ENCODE results near the gene DLGAP1.
"Not testable (repeated sequence)": the region's sequence is repeated elsewhere in the genome, so short reads cannot be mapped to it uniquely, and the experiment has no call there.

The DLGAP1 gene
- 0.91 to 4.0 (median 1.5) reads per million in 4 donors for total RNA-seq

DNA sequence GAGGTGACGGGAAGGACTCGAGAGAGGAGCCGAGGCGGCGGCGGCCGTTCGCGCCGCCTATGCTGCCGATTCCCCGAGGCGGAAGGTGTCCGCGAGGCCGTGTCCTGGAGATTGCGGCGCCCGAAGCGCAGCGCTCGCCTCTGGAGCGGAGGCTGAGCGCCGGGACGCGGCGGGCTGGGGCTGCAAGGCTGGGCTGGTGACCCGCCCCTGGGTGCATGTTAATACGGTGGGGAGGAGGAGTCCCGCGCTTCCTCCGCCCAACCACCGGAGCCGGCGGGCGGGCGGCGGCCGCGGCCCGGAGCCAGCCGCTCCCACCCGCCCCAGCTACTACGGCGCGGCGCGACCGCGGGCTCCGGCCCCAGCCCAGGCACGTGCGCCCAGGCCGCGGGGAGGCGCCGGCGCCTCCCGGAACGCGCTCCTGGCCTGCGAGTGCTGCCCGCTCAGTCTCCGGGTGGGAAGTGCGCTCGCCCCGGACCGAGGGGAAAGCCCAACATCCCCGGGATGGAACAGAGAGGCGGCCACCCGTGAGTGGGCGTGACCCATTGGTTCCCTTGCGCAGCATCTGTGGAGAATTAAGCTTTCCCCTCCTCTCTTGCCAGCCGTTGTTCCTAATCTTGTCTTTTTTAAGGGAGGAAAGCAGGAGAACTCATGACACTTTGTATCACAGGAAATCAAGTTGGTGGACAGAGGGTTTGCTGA is at the start of gene DLGAP1:
Gene DLGAP1, minus strand, starts transcription at position 195 of the 699 bp plus-strand sequence.
- DNase-seq = no peak

DNA sequence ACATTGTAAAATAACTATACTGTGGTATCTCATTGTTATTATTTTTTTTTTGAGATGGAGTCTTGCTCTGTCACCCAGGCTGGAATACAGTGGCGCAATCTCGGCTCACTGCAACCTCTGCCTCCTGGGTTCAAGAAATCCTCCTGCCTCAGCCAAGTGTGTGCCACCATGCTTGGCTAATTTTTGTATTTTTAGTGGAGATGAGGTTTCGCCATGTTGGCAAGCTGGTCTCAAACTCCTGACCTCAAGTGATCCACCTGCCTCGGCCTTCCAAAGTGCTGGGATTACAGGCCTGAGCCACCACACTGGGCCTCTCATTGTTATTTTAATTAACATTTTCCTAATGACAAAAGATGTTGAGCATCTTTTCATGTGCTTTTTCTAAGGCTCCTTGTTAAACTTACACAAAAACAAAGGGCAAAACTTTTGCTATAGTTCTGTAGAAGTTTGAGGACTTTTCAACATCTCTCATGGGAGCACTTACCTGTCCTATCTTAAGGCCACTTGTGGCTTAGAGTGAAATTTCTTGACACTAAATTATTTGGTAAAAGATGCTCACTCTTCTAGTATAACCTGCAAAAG is 39.7 kb upstream of the DLGAP1 start:
- DNase-seq = not testable (repeated sequence)

DNA sequence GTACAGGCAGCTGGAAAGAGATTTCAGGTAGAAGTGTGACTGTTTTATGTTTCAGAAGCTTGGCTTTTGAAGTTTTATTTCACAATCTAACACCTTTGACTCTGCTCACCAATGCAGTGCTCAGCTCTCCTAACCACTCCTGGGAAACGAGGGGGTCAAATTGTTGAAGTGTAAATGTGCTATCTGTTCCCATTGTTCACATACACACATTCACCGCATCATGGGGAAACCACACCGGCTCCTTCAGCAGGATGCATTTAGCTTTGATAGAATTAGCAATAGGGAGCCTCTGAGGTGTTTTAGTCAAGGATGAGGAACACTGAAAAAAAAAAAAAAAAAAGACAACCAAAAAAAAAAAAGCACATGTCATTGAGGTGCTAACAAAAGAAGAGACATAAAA is 13.4 kb upstream of the DLGAP1 start:
- no peak for DNase-seq

GRCh38 chr18:4454537-4455112 is 482 bp downstream of the DLGAP1 start:
- DNase-seq = no peak

DNA sequence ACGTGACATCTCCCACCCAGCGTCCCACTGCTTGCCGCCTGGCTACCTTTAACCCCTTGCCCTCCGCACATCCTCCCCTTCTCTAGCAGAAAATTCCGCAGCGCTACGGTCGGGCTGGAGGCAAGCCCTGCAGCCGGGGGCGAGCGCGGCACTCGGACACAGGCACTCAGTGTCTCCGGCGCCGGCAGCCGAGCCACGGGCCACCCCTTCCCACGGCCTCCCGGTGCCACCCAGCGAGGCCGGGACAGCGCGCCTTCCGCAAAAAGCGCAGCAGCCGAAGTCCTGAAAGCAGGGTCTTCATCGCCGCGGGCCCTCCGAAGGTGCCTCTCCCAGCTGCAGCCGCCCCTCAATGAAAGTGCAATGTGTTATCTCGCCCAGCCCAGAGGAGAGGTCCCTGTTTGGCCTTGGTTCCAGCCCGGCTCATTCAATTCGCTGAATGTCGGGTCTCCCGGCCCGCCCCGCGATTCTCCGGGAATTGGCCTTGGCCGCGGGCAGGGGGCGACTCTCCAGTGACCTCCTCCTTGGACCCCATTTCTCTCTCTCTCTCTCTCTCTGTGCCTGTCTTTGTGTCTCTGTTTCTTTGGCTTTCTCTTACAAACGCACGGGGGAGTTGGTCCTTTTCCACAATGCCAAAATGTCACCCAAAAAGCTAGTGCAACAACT is 1.1 kb downstream of the DLGAP1 start:
- DNase-seq = no peak

GRCh38 chr18:4453567-4453873 is 1.6 kb downstream of the DLGAP1 start:
- DNase-seq = no peak

DNA sequence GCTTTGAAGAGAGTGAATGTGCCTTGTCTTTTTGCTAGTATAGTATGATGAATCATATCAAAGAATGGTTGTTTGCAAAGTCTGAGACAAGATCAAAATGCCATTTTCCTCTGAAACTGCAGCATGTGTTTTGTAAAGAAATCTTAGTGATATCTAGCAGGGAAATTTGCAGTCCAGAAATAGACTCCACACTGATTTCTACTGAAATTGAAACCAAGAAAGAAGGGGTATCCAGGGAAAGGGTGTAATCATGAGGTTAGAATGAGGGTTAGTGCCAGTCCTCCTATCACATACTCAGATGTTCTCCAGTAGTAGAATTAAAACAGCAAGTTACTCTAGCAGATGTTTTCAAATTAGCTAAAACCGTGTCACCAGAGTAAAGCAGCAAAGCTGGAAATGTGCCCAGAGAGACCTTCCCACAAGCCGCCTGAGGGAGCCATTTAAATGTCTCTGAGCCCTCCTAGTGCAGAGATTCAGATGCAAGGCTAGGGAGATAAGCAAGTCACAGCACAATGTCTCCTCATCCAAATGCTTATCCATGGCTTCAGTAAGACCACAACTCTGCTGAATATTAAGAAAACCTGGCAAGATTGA is 4.9 kb downstream of the DLGAP1 start:
- no peak for DNase-seq

DNA sequence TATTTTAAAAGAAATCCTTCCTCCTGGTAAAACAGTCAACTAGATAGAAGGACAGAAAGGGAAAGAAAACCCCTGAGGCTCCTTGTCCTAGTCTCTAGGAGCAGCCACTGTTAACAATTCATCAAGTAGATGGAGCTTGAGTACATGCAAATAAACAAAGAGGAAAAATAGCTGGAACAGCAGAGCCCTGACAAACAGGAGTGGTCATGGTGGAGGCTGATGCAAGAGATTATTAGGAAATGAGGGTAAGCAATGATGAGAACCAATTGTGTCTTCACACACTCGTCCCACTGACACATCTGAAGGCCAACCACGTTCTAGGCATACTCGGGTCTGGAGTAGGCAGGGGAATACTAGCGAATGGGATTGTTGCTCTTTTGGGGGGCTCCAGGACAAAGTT is 9.2 kb downstream of the DLGAP1 start:
- no peak for DNase-seq

DNA sequence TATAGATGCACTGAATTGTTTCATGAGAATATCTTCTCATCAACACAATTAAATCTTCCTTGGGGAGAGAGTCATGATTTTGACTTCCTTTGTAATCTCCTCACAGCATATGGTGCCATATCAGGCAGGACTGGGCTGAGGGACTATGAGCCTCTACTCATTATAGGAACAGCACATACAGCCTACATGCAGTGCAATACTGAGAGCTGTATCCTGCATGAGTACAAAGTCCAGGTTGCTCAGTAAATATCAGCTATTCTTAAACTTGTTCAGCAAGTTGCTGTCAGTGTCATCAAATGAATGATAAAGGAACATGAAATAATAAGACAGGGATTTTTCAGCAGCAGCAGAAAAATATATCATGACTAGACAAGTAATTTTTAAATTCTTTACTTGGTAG is 10.8 kb downstream of the DLGAP1 start:
- DNase-seq = no peak

DNA sequence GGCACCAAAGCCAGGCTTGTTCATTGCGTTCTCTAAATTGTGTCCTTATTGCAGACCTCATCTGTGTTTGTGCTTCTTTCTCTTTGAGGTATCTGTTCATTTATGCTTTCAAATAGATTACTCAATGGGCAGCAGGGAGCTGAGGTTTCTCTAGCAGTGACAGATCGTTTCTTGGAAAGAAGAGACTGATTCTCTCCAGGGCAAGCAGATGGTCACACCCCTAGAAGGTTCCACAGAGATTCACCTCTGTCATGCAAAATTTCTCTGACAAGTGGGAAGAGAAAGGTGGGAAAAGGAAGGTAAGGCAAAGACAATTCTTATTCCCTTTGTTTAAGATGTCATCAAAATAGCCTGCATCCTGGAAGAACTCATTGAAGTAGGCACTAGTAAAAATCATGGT is 14.0 kb downstream of the DLGAP1 start:
- DNase-seq = no peak

DNA sequence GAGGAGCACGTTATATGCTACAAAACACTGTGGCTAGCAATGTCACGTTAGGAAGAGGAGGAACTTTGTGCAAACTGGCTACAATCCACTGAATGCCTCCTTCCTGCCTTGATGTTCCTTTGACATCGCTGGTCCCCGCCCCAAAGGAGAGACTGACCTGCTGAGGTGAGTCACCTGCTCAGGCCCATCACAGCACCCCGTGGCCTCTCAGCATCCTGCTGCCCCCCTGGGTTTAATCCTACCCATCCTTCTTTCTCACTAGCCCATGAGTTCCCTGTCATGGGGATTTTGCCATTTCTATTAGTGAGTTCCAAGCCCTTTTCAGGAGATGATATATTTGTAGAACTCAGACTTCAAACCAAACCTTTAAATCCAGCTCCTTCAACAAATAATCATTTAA is 16.2 kb downstream of the DLGAP1 start:
- no peak for DNase-seq

- no peak for DNase-seq
These were observed 21.4 kb downstream of the DLGAP1 start for GRCh38 chr18:4433717-4434116.

DNA sequence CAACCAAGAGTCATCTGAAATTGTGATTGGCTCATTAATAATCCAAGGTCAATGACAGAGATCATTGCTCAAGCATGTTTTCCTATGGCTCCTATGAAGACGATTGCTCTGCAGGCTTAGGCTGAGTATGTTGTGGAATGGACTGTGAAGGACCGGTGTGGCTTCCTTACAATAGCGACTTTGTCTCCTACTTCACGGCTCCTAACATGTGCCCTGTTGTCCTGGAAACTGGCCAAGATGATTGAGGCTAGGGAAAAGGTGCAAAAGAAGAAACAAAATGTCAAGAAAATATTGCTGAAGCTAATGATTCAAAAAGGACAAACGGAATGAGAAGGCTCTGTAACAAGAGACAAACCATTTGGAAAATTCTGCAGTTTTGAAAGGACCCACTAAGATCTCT is 24.3 kb downstream of the DLGAP1 start:
- DNase-seq = no peak

DNA sequence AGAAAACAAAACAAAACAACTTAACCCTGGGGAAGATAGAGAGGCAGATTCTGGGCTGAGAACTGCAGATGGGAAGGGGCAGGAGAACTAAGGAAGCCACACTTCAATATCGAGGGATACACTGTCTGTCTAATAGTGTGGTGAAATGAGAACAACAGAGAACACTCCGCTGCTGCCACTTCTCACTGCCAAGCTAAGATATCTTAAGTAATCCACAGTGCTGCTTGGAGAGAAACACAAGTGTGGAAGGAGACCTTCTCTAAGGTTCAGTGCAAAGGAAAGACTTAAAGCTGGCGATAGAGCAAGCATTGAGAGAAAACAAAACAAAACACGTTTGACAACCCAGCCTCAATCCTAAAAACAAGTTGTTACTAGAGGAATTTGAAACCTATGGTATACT is 37.4 kb downstream of the DLGAP1 start:
- DNase-seq = no peak

- no peak for DNase-seq
These were observed 38.1 kb downstream of the DLGAP1 start for GRCh38 chr18:4416976-4417375.

GRCh38 chr18:4412286-4412685 is 42.8 kb downstream of the DLGAP1 start:
- no peak for DNase-seq

GRCh38 chr18:4406856-4407255 is 48.3 kb downstream of the DLGAP1 start:
- no peak for DNase-seq

GRCh38 chr18:4405965-4406364 is 49.1 kb downstream of the DLGAP1 start:
- no peak for DNase-seq

DNA sequence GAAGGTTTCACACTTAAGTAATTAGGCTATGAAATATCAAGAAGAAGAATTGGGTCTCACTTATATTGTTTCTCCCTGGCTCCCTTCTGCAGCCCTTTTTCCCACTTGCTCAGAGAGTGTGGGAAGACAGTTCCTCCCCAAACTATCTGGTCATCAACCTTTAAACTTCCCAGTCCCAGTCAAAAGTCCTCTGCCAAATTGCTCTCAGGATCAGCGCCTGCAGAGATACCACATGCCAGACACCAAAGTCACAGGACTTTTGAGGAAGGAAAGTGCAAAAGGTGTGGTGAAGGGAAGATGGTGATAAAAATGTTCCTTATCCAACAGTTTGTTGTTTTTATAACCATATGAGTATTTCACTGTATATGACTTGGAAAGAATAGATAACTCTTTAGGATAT is 51.3 kb downstream of the DLGAP1 start:
- DNase-seq = no peak

DNA sequence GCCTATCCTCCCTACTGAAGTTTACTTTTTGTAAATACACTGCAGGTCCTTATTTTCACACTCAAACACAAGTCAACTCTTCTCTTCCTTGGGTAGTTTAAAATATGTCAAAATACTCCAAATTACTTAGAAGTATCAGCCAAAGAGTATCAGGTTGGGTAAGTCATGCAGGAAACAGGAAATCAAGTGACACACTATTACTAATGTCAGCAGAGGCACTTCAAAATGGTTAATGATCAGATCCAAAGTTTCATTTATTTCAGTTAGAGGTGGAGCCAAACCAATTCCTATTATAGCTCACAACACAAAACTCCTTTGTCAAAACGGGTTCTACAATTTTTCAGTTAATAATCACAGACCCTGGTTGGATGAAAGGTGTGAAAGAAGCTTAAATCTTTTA is 54.2 kb downstream of the DLGAP1 start:
- DNase-seq = no peak

GRCh38 chr18:4399929-4400328 is 55.2 kb downstream of the DLGAP1 start:
- no peak for DNase-seq

GRCh38 chr18:4394700-4395099 is 60.4 kb downstream of the DLGAP1 start:
- DNase-seq = no peak

DNA sequence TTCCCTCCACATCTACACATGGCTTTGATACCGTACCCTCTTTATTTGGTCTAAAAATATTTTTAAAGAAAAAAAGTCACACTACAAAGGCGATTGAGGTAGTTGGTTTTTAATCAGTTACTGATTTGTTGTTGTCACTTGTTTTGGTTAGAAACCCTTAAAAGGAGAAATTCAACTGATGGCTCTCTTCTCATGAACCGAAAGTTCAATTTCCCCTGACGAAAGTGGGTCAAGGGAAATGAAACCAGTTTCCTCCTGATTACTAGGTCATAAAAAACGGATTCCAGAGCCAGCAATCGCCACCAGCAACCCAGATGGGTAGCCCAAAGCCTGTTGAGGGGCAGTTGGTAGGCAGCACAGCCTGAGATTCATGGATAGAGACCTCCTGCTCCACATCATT is 63.2 kb downstream of the DLGAP1 start:
- DNase-seq = no peak

- no peak for DNase-seq
These were observed 69.2 kb downstream of the DLGAP1 start for GRCh38 chr18:4385876-4386275.
